ENCODE data around the gene LGI1. TPM values are rescaled to one million over a fixed set of nuclear protein-coding genes. Genes with fewer than 3 reads are reported as not detected.

LGI1 gene
- total and polyA plus RNA-seq, 12 donors, result 0.03 to 0.68 (median 0.42) TPM; not detected in 6

GRCh38 chr10:93835770-93836169 is 78.0 kb downstream of the LGI1 start:
- H3K9me3 ChIP-seq, result peaks cover 0 to 15% (median 4%) of the 10 kb centered on the region in 11 donors
- ATAC-seq (no peak), DNase-seq (no peak)
- WGBS, 2 donors, result 48 to 55% methylated on average over 5 of the region's 5 CpGs
- H3K4me3 ChIP-seq, result no peak overlapping the region
- H3K27ac ChIP-seq, result no peak overlapping the region
- H3K27me3 ChIP-seq, result no peaks in the 10 kb centered on the region
- no peaks in the 10 kb centered on the region for H3K4me1 ChIP-seq
- H3K36me3 ChIP-seq, result no peaks in the 10 kb centered on the region
- TF ChIP-seq CTCF (IDR thresholded peaks at IDR 0.05), result no peak
- intact Hi-C loops (cut with DNase I), result no loop called here

- intact Hi-C loops (cut with DNase I), result no loop called here
- H3K36me3 ChIP-seq, result no peaks in the 10 kb centered on the region
- ATAC-seq (no peak), DNase-seq (no peak)
- H3K27ac ChIP-seq, result no peak overlapping the region
- no peak for TF ChIP-seq CTCF (IDR thresholded peaks at IDR 0.05)
- WGBS, 2 donors, result 76 to 86% methylated on average over 1 of the region's 1 CpG
- peaks cover 0 to 4% (median 0%) of the 10 kb centered on the region in 7 donors for H3K27me3 ChIP-seq
- H3K4me1 ChIP-seq, result no peaks in the 10 kb centered on the region
- H3K4me3 ChIP-seq, result no peak overlapping the region
- peaks cover 0 to 15% (median 4%) of the 10 kb centered on the region in 11 donors for H3K9me3 ChIP-seq
Measured at GRCh38 chr10:93837822-93838221, 80.1 kb downstream of the LGI1 start.

- ATAC-seq, result no peak
- peaks cover 0 to 11% (median 4%) of the 10 kb centered on the region in 11 donors for H3K9me3 ChIP-seq
- TF ChIP-seq CTCF (IDR thresholded peaks at IDR 0.05), result no peak
- DNase-seq, result no peak
- H3K4me3 ChIP-seq, result no peak overlapping the region
- peaks cover 0 to 5% (median 0%) of the 10 kb centered on the region in 7 donors for H3K27me3 ChIP-seq
- intact Hi-C loops (cut with DNase I), result no loop called here
- H3K4me1 ChIP-seq, result no peaks in the 10 kb centered on the region
- no peak overlapping the region for H3K27ac ChIP-seq
- no peaks in the 10 kb centered on the region for H3K36me3 ChIP-seq
Measured at GRCh38 chr10:93838278-93838677, 80.5 kb downstream of the LGI1 start.

- Histone ChIP-seq H3K4me3 (no peak overlapping the region), H3K9me3 (no peaks in the 10 kb centered on the region), H3K27me3 (peaks cover 0 to 5% (median 0%) of the 10 kb centered on the region in 7 donors), H3K4me1 (no peaks in the 10 kb centered on the region), H3K36me3 (no peaks in the 10 kb centered on the region), H3K27ac (no peak overlapping the region)
- no peak for TF ChIP-seq CTCF (IDR thresholded peaks at IDR 0.05)
- intact Hi-C loops (cut with DNase I), result no loop called here
- DNase-seq, result no peak
- ATAC-seq, result no peak
- WGBS, 2 donors, result 24 to 30% methylated on average over 3 of the region's 3 CpGs
Measured at GRCh38 chr10:93841961-93842360, 84.2 kb downstream of the LGI1 start.
